Measurements from ENCODE around the gene STK4. TPM values are rescaled to one million over a fixed set of nuclear protein-coding genes. Genes with fewer than 3 reads are reported as not detected.

Gene STK4
- total and polyA plus RNA-seq, 2 of the 8 experiments (the other 6 are each of a cell fraction or from before 2014, with no cell fraction given) = 12.0 to 34.3 TPM

GRCh38 chr20:45016089-45016671, 49.9 kb downstream of the STK4 start:
- FAIRE-seq = no peak
- Histone ChIP-seq H3K79me1 (ENCODE audit: low read depth, low read length) (no peaks in the 10 kb centered on the region), H3K4ac (replicated peaks; ENCODE audit: insufficient read length, low read depth, low read length) (no peak overlapping the region), H2BK120ac (replicated peaks; ENCODE audit: low read depth, low read length) (no peak overlapping the region), H3K23ac (ENCODE audit: insufficient read length) (no peak overlapping the region), H3K36me3 (ENCODE audit: control insufficient read depth in 2 of 4, insufficient read depth in 4 of 4, low read length in 3 of 4) (no peaks in the 10 kb centered on the region), H4K8ac (ENCODE audit: extremely low read depth, insufficient read depth, low read length) (no peak overlapping the region), H2BK12ac (ENCODE audit: low read depth, low read length) (no peak overlapping the region), H3K27ac (ENCODE audit: low read depth, low read length) (no peak overlapping the region), H2BK20ac (ENCODE audit: low read length) (no peak overlapping the region), H3K14ac (ENCODE audit: insufficient read length) (no peak overlapping the region), H3K79me2 (ENCODE audit: control insufficient read depth in 1 of 2, insufficient read depth in 2 of 2, low read length in 2 of 2) (0 out of 4 replicates have a peak, but pooled peaks cover 0 to 4% of the 10 kb centered on the region in 2 experiments), H3K27me3 (replicated peaks in 1 of 4; ENCODE audit: control insufficient read depth in 3 of 4, extremely low read depth in 1 of 4, insufficient read depth in 3 of 4, low read length in 3 of 4) (no peaks in the 10 kb centered on the region), H4K20me1 (replicated peaks in 1 of 2; ENCODE audit: control insufficient read depth in 1 of 2, insufficient read depth in 2 of 2, low read length in 2 of 2) (no peaks in the 10 kb centered on the region), H3K4me3 (ENCODE audit: extremely low read depth in 1 of 4, insufficient read depth in 2 of 4, low read depth in 3 of 4, low read length in 4 of 4) (no peak overlapping the region), H3K9ac (replicated peaks in 1 of 4; ENCODE audit: extremely low read depth in 1 of 4, low read depth in 3 of 4, low read length in 3 of 4) (no peak overlapping the region), H3K4me2 (ENCODE audit: insufficient read depth in 1 of 2, low read depth in 2 of 2, low read length in 2 of 2) (no peak overlapping the region), H3K56ac (replicated peaks; ENCODE audit: insufficient read length, low read depth, low read length) (no peak overlapping the region), H4K91ac (replicated peaks; ENCODE audit: insufficient read length, low read length) (no peak overlapping the region), H3K23me2 (ENCODE audit: low read depth, low read length) (no peaks in the 10 kb centered on the region; the same call in 1 of the 2 replicates), H2AK5ac (ENCODE audit: low read depth, low read length) (no peak overlapping the region), H2BK15ac (ENCODE audit: low read length) (no peak overlapping the region), H3K4me1 (replicated peaks in 1 of 4; ENCODE audit: control insufficient read depth in 3 of 4, insufficient read depth in 4 of 4, low read length in 3 of 4) (peaks cover 0 to 7% (median 0%) of the 10 kb centered on the region in 4 experiments; a peak in 3 of 7 replicates), H2AFZ (ENCODE audit: low read length) (no peak overlapping the region), H3K9me3 (ENCODE audit: insufficient read depth in 2 of 2, low read depth in 1 of 2, low read length in 1 of 2) (no peaks in the 10 kb centered on the region), H3K18ac (ENCODE audit: extremely low read depth, low read length) (no peak overlapping the region), H2BK5ac (ENCODE audit: low read depth, low read length) (no peak overlapping the region), H4K5ac (ENCODE audit: insufficient read length, low read depth, low read length) (no peak overlapping the region)
- DNase-seq (ENCODE audit: low read depth in 1 of 2, low spot score in 2 of 2) = no peak
- 79% methylated on average over 5 of the region's 5 CpGs; no CpG with 5 or more reads in 1 of the 2 experiments for WGBS, 2 experiments (ENCODE audit: extremely low coverage in 1 of 2, insufficient coverage in 1 of 2, insufficient read length in 1 of 2, insufficient replicate concordance in 2 of 2, low coverage in 1 of 2, low lambda C conversion rate in 2 of 2, missing lambda C conversion rate in 1 of 2)
- CTCF ChIA-PET (ENCODE audit: partially characterized antibody) = interaction anchor here (1.0 to 1.8 kb wide), 4 partner anchors 13 to 95 kb away, joined by 3 to 8 read pairs (median 3); no protein-coding TSS in a partner anchor
- POLR2A ChIA-PET (ENCODE audit: partially characterized antibody) = interaction anchor here (1.2 kb wide), 1 partner anchor 42 kb away, joined by 3 read pairs; no protein-coding TSS in a partner anchor
- TF ChIP-seq FOSL1 (IDR thresholded peaks at IDR 0.05; ENCODE audit: insufficient read depth, low read depth, low read length) (no peak), BACH1 (IDR thresholded peaks at IDR 0.05; ENCODE audit: low read length) (no peak), HDAC6 (IDR thresholded peaks at IDR 0.05; ENCODE audit: low read depth, low read length) (no peak), ASH2L (IDR thresholded peaks at IDR 0.05; ENCODE audit: low read length) (no peak), RAD21 (IDR thresholded peaks at IDR 0.05 in 1 of 2, conservative IDR thresholded peaks at IDR 0.05 in 1 of 2; ENCODE audit: low read depth in 2 of 2, low read length in 2 of 2) (no peak), EGR1 (IDR thresholded peaks at IDR 0.05; ENCODE audit: borderline replicate concordance, low read depth, low read length) (no peak), TAF1 (IDR thresholded peaks at IDR 0.05; ENCODE audit: low read depth, low read length) (no peak), SIRT6 (IDR thresholded peaks at IDR 0.05; ENCODE audit: low read length) (no peak)
- TF ChIP-seq, protein P1, sequence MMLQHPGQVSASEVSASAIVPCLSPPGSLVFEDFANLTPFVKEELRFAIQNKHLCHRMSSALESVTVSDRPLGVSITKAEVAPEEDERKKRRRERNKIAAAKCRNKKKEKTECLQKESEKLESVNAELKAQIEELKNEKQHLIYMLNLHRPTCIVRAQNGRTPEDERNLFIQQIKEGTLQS (IDR thresholded peaks at IDR 0.05; ENCODE audit: insufficient read depth, low read depth, low read length) = no peak
- TF ChIP-seq, protein P2, sequence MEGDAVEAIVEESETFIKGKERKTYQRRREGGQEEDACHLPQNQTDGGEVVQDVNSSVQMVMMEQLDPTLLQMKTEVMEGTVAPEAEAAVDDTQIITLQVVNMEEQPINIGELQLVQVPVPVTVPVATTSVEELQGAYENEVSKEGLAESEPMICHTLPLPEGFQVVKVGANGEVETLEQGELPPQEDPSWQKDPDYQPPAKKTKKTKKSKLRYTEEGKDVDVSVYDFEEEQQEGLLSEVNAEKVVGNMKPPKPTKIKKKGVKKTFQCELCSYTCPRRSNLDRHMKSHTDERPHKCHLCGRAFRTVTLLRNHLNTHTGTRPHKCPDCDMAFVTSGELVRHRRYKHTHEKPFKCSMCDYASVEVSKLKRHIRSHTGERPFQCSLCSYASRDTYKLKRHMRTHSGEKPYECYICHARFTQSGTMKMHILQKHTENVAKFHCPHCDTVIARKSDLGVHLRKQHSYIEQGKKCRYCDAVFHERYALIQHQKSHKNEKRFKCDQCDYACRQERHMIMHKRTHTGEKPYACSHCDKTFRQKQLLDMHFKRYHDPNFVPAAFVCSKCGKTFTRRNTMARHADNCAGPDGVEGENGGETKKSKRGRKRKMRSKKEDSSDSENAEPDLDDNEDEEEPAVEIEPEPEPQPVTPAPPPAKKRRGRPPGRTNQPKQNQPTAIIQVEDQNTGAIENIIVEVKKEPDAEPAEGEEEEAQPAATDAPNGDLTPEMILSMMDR (IDR thresholded peaks at IDR 0.05; ENCODE audit: control extremely low read depth in 1 of 3, insufficient read depth in 1 of 3, low read depth in 1 of 3, low read length in 3 of 3) = no peak

Measured in H1 (cell line).